HG02885 (cell line): ENCODE data around the gene ABCD4.

Experiments used
- ATAC-seq: cut with Tn5 transposase; IDR thresholded peaks from one replicate; pipeline ENCODE4 v1.9.1; 2021; ENCODE audit warnings: mild to moderate bottlenecking; ENCODE audit not compliant: unreplicated experiment, poor library complexity

Gene ABCD4

GRCh38 chr14:74238974-74239847 is 63.5 kb downstream of the ABCD4 start, which contains the start of gene VSX2:
TSS of gene VSX2 (plus strand) at chr14:74239449. CDS start at chr14:74239562, 113 bp downstream.
- ATAC-seq = no peak

GRCh38 chr14:74237441-74237840 is 65.3 kb downstream of the ABCD4 start:
- no peak for ATAC-seq
